Activated CD8-positive, alpha-beta T cell treated with anti-CD3 and anti-CD28 coated beads for 36 hours (primary cell): ENCODE data around the gene SYNDIG1. TPM values are rescaled to one million over a fixed set of nuclear protein-coding genes. Genes with fewer than 3 reads are reported as not detected.

Experiments used
- ATAC-seq: fragments of 200-7000 bp; cut with Tn5 transposase; one replicate; pipeline ENCODE4 v1.10.0; 2021; ENCODE audit warnings: mild to moderate bottlenecking, moderate library complexity
- CTCF ChIA-PET: fragments of 350-600 bp; sonication (Branson Sonifier 250); formaldehyde crosslinking; loops from one replicate; lab custom pipeline; 2021; ENCODE audit warnings: antibody characterized with exemption; lab: Charles Lee
- POLR2A ChIA-PET: fragments of 350-600 bp; sonication (Branson Sonifier 250); formaldehyde crosslinking; loops from one replicate; lab custom pipeline; 2021; ENCODE audit warnings: antibody characterized with exemption; lab: Charles Lee
- DNase-seq: peaks from one replicate; pipeline ENCODE4 v3.0.0-alpha.2; 2020
- H3K27ac Mint-ChIP-seq: one replicate; pipeline ENCODE4 v1.8.0; 2021; ENCODE audit warnings: mild to moderate bottlenecking, mixed read lengths
- H3K27me3 Mint-ChIP-seq: one replicate; pipeline ENCODE4 v1.8.0; 2021; ENCODE audit warnings: mixed read lengths
- H3K36me3 Mint-ChIP-seq: one replicate; pipeline ENCODE4 v1.8.0; 2021; ENCODE audit warnings: low read depth, mixed read lengths
- H3K4me1 Mint-ChIP-seq: one replicate; pipeline ENCODE4 v1.8.0; 2021; ENCODE audit warnings: low read depth, mixed read lengths
- H3K4me3 Mint-ChIP-seq: one replicate; pipeline ENCODE4 v1.8.0; 2021; ENCODE audit warnings: mild to moderate bottlenecking, moderate library complexity, mixed read lengths
- H3K9me3 Mint-ChIP-seq: one replicate; pipeline ENCODE4 v1.8.0; 2021; ENCODE audit warnings: mixed read lengths
- CTCF ChIP-seq: fragments of 200-600 bp; IDR thresholded peaks from one replicate; pipeline ENCODE4 v1.8.0; 2022; ENCODE audit warnings: antibody characterized with exemption, mild to moderate bottlenecking
- intact Hi-C: fragments of 100-400 bp; cut with micrococcal nuclease; formaldehyde crosslinking; loops from one replicate; pipeline ENCODE4 v1.10.0; 2022
- total RNA-seq, 2 experiments: library from RNA; stranded (reverse); gene quantifications; one replicate each; pipeline ENCODE4 v1.2.3, GENCODE V29; 2021

SYNDIG1 gene
- total RNA-seq, 2 experiments from 2014 or later = not detected

GRCh38 chr20:24501764-24502556, 32.5 kb downstream of the SYNDIG1 start:
- no peak for TF ChIP-seq CTCF
- no peaks in the 10 kb centered on the region for H3K36me3 Mint-ChIP-seq
- no peaks in the 10 kb centered on the region for H3K9me3 Mint-ChIP-seq
- ChIA-PET CTCF (no interaction called here), POLR2A (no interaction called here)
- H3K4me1 Mint-ChIP-seq = no peaks in the 10 kb centered on the region
- intact Hi-C loops = no loop called here
- no peak overlapping the region for H3K27ac Mint-ChIP-seq
- no peak for ATAC-seq
- DNase-seq = no peak
- H3K27me3 Mint-ChIP-seq = no peaks in the 10 kb centered on the region
- no peak overlapping the region for H3K4me3 Mint-ChIP-seq

DNA sequence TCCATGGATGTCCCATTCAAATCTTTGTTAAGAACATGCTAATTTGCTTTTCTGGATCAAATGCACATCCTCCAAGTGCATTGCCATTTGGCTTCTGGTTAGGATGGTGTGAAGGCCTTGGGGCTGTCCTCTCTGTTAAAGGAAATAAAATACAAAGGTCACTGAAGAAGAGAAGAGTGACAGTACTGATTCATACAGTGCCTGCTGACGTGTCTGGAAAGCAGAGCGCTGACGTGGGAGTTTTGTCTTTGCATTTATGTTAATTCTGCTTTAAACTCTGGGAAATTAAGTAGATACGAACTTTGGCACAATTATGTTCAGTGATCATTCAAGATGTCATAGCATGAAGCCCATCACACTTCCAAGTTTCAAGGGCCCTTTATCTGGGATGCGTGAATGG, 33.2 kb downstream of the SYNDIG1 start:
- H3K27ac Mint-ChIP-seq = no peak overlapping the region
- DNase-seq = no peak
- POLR2A ChIA-PET = no interaction called here
- H3K27me3 Mint-ChIP-seq = no peaks in the 10 kb centered on the region
- H3K4me3 Mint-ChIP-seq = no peak overlapping the region
- intact Hi-C loops = no loop called here
- CTCF ChIA-PET = no interaction called here
- no peak for ATAC-seq
- H3K9me3 Mint-ChIP-seq = no peaks in the 10 kb centered on the region
- no peaks in the 10 kb centered on the region for H3K4me1 Mint-ChIP-seq
- H3K36me3 Mint-ChIP-seq = no peaks in the 10 kb centered on the region
- no peak for TF ChIP-seq CTCF

DNA sequence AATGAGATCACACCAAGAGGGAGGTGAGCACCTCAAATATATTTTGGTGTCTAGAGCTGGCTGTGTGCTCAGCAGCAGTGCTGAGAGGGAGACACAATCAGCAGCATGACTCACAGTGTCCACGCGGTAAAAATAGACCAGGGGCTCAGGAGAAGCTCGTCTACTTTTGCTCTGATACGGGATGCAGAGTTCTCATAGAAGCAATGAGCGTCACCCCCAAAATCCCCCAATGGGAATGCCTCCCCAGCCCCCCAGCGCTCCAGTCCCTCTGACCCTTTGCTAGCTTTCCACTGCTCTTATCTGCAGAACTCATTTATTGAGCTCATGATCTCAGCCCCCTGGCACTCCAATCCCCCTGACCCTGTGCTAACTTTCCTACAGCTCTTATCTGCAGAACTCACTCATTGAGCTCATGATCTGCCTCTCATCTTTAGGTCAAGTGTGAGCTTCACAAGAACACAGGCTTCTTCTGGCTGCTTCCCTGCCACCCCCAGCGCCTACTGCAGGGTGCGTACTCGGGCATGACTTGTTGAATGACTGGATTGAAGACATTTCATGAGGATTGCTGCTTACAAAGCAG, 34.0 kb downstream of the SYNDIG1 start:
- no peaks in the 10 kb centered on the region for H3K4me1 Mint-ChIP-seq
- no peak for DNase-seq

GRCh38 chr20:24504331-24505285, 35.2 kb downstream of the SYNDIG1 start:
- no peak for TF ChIP-seq CTCF
- DNase-seq (no peak), ATAC-seq (no peak)
- ChIA-PET POLR2A (interaction anchor here (0.7 kb wide), 1 partner anchor 76 kb away, joined by 3 read pairs; no protein-coding TSS in a partner anchor), CTCF (interaction anchor here (1.4 kb wide), 1 partner anchor 10 kb away, joined by 3 read pairs; no protein-coding TSS in a partner anchor)
- Mint-ChIP-seq H3K4me3 (no peak overlapping the region), H3K9me3 (no peaks in the 10 kb centered on the region), H3K27ac (no peak overlapping the region), H3K4me1 (no peaks in the 10 kb centered on the region), H3K27me3 (no peaks in the 10 kb centered on the region), H3K36me3 (no peaks in the 10 kb centered on the region)
- intact Hi-C loops = no loop called here

More for the DNA sequence above, 34.0 kb downstream of the SYNDIG1 start:
- intact Hi-C loops = no loop called here
- no peaks in the 10 kb centered on the region for H3K36me3 Mint-ChIP-seq
- H3K27ac Mint-ChIP-seq = no peak overlapping the region
- no peak overlapping the region for H3K4me3 Mint-ChIP-seq
- ChIA-PET POLR2A (interaction anchor here (0.7 kb wide), 1 partner anchor 77 kb away, joined by 3 read pairs; no protein-coding TSS in a partner anchor), CTCF (no interaction called here)
- no peak for TF ChIP-seq CTCF
- no peak for ATAC-seq
- no peaks in the 10 kb centered on the region for H3K27me3 Mint-ChIP-seq
- no peaks in the 10 kb centered on the region for H3K9me3 Mint-ChIP-seq
